CD4-positive, alpha-beta T cell treated with Interleukin-4 for 4 hours (primary cell): ENCODE results near the gene SCNN1B.

Experiments
- DNase-seq: peaks from one replicate; pipeline ENCODE4 v3.0.0-alpha.2; 2020

Gene SCNN1B

GRCh38 chr16:23409522-23409921 lies 107.4 kb downstream of the SCNN1B start:
- DNase-seq: no peak

- DNase-seq: no peak
Measured at GRCh38 chr16:23410176-23410575, 108.1 kb downstream of the SCNN1B start.

- no peak for DNase-seq
Measured at GRCh38 chr16:23414731-23415130, 112.6 kb downstream of the SCNN1B start.

- DNase-seq: no peak
Measured at GRCh38 chr16:23416816-23417215, 114.7 kb downstream of the SCNN1B start.

GRCh38 chr16:23420011-23420410 lies 117.9 kb downstream of the SCNN1B start:
- no peak for DNase-seq

GRCh38 chr16:23423496-23424049 lies 121.5 kb downstream of the SCNN1B start:
- no peak for DNase-seq

GRCh38 chr16:23424292-23424958 lies 122.3 kb downstream of the SCNN1B start:
- DNase-seq: no peak

GRCh38 chr16:23428351-23428750 lies 126.2 kb downstream of the SCNN1B start:
- DNase-seq: no peak
